Pericardium fibroblast (primary cell): Measurements from ENCODE around the gene SMIM23. TPM values are rescaled to one million over a fixed set of nuclear protein-coding genes. Genes with fewer than 3 reads are reported as not detected.

Source experiments
- total RNA-seq: library from RNA; depleted of rRNA; stranded (reverse); fragments of >200 nt; gene quantifications from 2 replicates; pipeline ENCODE4 v1.2.3, GENCODE V29; 2015

Gene SMIM23
- total RNA-seq = not detected in 2 replicates

DNA sequence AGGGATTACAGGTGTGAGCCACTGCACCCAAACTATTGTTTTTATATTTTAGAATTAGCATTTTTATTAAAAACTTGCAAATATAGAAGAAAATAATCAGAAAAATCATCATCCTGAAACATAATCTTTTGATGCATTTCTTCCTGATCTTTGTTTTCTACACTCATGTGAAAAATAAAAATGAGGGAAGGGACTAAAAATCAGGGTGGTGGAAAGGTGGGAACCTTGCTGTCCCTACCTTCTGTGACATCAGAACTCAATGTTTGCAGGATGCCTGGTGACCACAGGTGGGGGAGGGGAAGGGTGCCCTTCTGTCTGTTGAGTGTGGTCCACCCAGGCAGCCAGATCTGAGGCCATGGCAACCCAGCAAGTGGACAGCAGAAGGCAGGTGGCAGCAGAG is at the start of gene SMIM23:
Gene SMIM23, plus strand, starts transcription at position 301 of the 400 bp plus-strand sequence. Its CDS starts 55 bp downstream, at position 356.

Other genes starting within 250 kb of the SMIM23 start
- 30.6 and 56.7 TPM in 2 replicates for gene FBXW11, start 220.8 kb downstream of the SMIM23 start, total RNA-seq